ENCODE measurements around the gene LANCL2. TPM values are rescaled to one million over a fixed set of nuclear protein-coding genes. Genes with fewer than 3 reads are reported as not detected.
A peak's percentile ranks its signal among the peaks of the same experiment; 100 is the strongest.

The LANCL2 gene
- total RNA-seq, 1 donor from 2014 or later = 5.7 TPM

- H3K27ac ChIP-seq = no peak overlapping the region
- DNase-seq (no peak), ATAC-seq (no peak)
- intact Hi-C loops (cut with DNase I) = no loop called here
- H3K27me3 ChIP-seq (ENCODE audit: low read depth) = no peaks in the 10 kb centered on the region
- no peaks in the 10 kb centered on the region for H3K4me1 ChIP-seq
- no peak overlapping the region for H3K4me3 ChIP-seq
- no peak for TF ChIP-seq CTCF (IDR thresholded peaks at IDR 0.05)
- H3K9me3 ChIP-seq = no peaks in the 10 kb centered on the region
- H3K36me3 ChIP-seq = peaks cover 12% of the 10 kb centered on the region
These were observed 70.3 kb downstream of the LANCL2 start for GRCh38 chr7:55435466-55435865.

GRCh38 chr7:55436457-55436856, 71.3 kb downstream of the LANCL2 start:
- intact Hi-C loops (cut with DNase I) = no loop called here
- no peak for ATAC-seq
- DNase-seq = no peak

GRCh38 chr7:55437375-55437774, 72.2 kb downstream of the LANCL2 start:
- Histone ChIP-seq H3K9me3 (no peaks in the 10 kb centered on the region), H3K36me3 (no peaks in the 10 kb centered on the region), H3K27ac (no peak overlapping the region), H3K4me3 (no peak overlapping the region), H3K4me1 (no peaks in the 10 kb centered on the region), H3K27me3 (ENCODE audit: low read depth) (no peaks in the 10 kb centered on the region)
- ATAC-seq (no peak), DNase-seq (no peak)
- intact Hi-C loops (cut with DNase I) = no loop called here
- no peak for TF ChIP-seq CTCF (IDR thresholded peaks at IDR 0.05)

More at GRCh38 chr7:55436457-55436856, 71.3 kb downstream of the LANCL2 start:
- no peak for TF ChIP-seq CTCF (IDR thresholded peaks at IDR 0.05)
- H3K9me3 ChIP-seq = no peaks in the 10 kb centered on the region
- H3K4me1 ChIP-seq = no peaks in the 10 kb centered on the region
- no peaks in the 10 kb centered on the region for H3K27me3 ChIP-seq (ENCODE audit: low read depth)
- H3K4me3 ChIP-seq = no peak overlapping the region
- peaks cover 6% of the 10 kb centered on the region for H3K36me3 ChIP-seq
- no peak overlapping the region for H3K27ac ChIP-seq

GRCh38 chr7:55438085-55438756, 73.1 kb downstream of the LANCL2 start:
- no peak for TF ChIP-seq CTCF (IDR thresholded peaks at IDR 0.05)
- ATAC-seq (peak; percentile 69 to 71), DNase-seq (no peak)
- Histone ChIP-seq H3K27me3 (ENCODE audit: low read depth) (no peaks in the 10 kb centered on the region), H3K36me3 (no peaks in the 10 kb centered on the region), H3K9me3 (no peaks in the 10 kb centered on the region), H3K4me1 (no peaks in the 10 kb centered on the region), H3K4me3 (no peak overlapping the region), H3K27ac (no peak overlapping the region)
- intact Hi-C loops (cut with DNase I) = no loop called here

- H3K36me3 ChIP-seq = no peaks in the 10 kb centered on the region
- intact Hi-C loops (cut with DNase I) = no loop called here
- H3K4me3 ChIP-seq = no peak overlapping the region
- no peak for TF ChIP-seq CTCF (IDR thresholded peaks at IDR 0.05)
- DNase-seq (no peak), ATAC-seq (peak; percentile 35 to 54)
- H3K27ac ChIP-seq = no peak overlapping the region
- no peaks in the 10 kb centered on the region for H3K9me3 ChIP-seq
- no peaks in the 10 kb centered on the region for H3K27me3 ChIP-seq (ENCODE audit: low read depth)
- no peaks in the 10 kb centered on the region for H3K4me1 ChIP-seq
These were observed 73.8 kb downstream of the LANCL2 start for GRCh38 chr7:55438757-55439525.

All from lower lobe of right lung (tissue), 2 donors.